CD14-positive monocyte (primary cell): ENCODE data around the gene GNAI1. TPM values are rescaled to one million over a fixed set of nuclear protein-coding genes. Genes with fewer than 3 reads are reported as not detected.

ENCODE experiments used
- DNase-seq, 3 donors: peaks; one replicate each; pipeline ENCODE4 v3.0.0-alpha.2; 2011 to 2022
- H2AFZ ChIP-seq: 2 replicates; pipeline ENCODE4 v1.6.0; 2012; ENCODE audit warnings: mild to moderate bottlenecking, low read depth, low read length, inconsistent platforms; ENCODE audit not compliant: insufficient read depth, poor library complexity, severe bottlenecking
- H3K27ac ChIP-seq, 2 donors: 1 replicate in 1 of 2; 2 replicates in 1 of 2; pipeline ENCODE4 v1.5.1; 2012 to 2013; ENCODE audit warnings: low read length in 2 of 2, control low read depth in 1 of 2, inconsistent platforms in 1 of 2, low read depth in 1 of 2, mild to moderate bottlenecking in 1 of 2
- H3K27me3 ChIP-seq, 2 donors: one replicate each; pipeline versions ENCODE4 v1.6.0 to v1.6.1; 2011 to 2013; ENCODE audit warnings: low read length in 2 of 2; ENCODE audit not compliant: control insufficient read depth in 2 of 2, insufficient read depth in 2 of 2
- H3K36me3 ChIP-seq, 2 donors: replicated peaks in 1 of 2; 1 replicate in 1 of 2; 2 replicates in 1 of 2; pipeline versions ENCODE4 v1.5.1 to v1.6.1; 2012 to 2013; ENCODE audit warnings: low read length in 2 of 2, control low read depth in 1 of 2, inconsistent platforms in 1 of 2, mild to moderate bottlenecking in 1 of 2; ENCODE audit not compliant: insufficient read depth in 2 of 2, control insufficient read depth in 1 of 2
- H3K4me1 ChIP-seq, 2 donors: 1 replicate in 1 of 2; 2 replicates in 1 of 2; pipeline versions ENCODE4 v1.5.1 to v1.6.1; 2012 to 2013; ENCODE audit warnings: low read length in 2 of 2, control low read depth in 1 of 2, inconsistent platforms in 1 of 2, mild to moderate bottlenecking in 1 of 2, moderate library complexity in 1 of 2; ENCODE audit not compliant: insufficient read depth in 2 of 2, control insufficient read depth in 1 of 2
- H3K4me2 ChIP-seq: replicated peaks from 2 replicates; pipeline ENCODE3; 2012; ENCODE audit warnings: low read length, moderate library complexity, mild to moderate bottlenecking; ENCODE audit not compliant: poor library complexity, severe bottlenecking; ENCODE audit errors: extremely low read depth
- H3K4me3 ChIP-seq, 3 experiments: fragments of 200-600 bp in 1 of 3; sonication (generic) in 1 of 3; replicated peaks in 1 of 3; 1 replicate in 2 of 3; 2 replicates in 1 of 3; pipeline ENCODE4 v1.5.1; 2011 to 2013; ENCODE audit warnings: low read length in 3 of 3, mild to moderate bottlenecking in 3 of 3, control low read depth in 2 of 3, low read depth in 2 of 3, inconsistent platforms in 1 of 3, moderate library complexity in 1 of 3
- H3K79me2 ChIP-seq: 2 replicates; pipeline ENCODE4 v1.6.0; 2012; ENCODE audit warnings: mild to moderate bottlenecking, control low read depth, inconsistent platforms, low read length, moderate library complexity; ENCODE audit not compliant: insufficient read depth
- H3K9ac ChIP-seq: 2 replicates; pipeline ENCODE4 v1.6.0; 2017; ENCODE audit warnings: low read length, mild to moderate bottlenecking; ENCODE audit not compliant: insufficient read depth, poor library complexity, severe bottlenecking
- H3K9me3 ChIP-seq, 2 donors: replicated peaks in 1 of 2; 1 replicate in 1 of 2; 2 replicates in 1 of 2; pipeline versions ENCODE4 v1.5.1 to v1.6.1; 2012 to 2013; ENCODE audit warnings: low read length in 2 of 2, control low read depth in 1 of 2; ENCODE audit not compliant: control insufficient read depth in 1 of 2, insufficient read depth in 1 of 2
- H4K20me1 ChIP-seq: 2 replicates; pipeline ENCODE4 v1.6.0; 2012; ENCODE audit warnings: mild to moderate bottlenecking, low read length, control low read depth, moderate library complexity; ENCODE audit not compliant: insufficient read depth
- H3K27ac Mint-ChIP-seq, 7 donors: one replicate each; pipeline ENCODE4 v1.8.0; 2020; ENCODE audit warnings: mild to moderate bottlenecking in 7 of 7, mixed read lengths in 7 of 7, moderate library complexity in 6 of 7, inconsistent platforms in 2 of 7
- H3K27me3 Mint-ChIP-seq, 3 donors: one replicate each; pipeline ENCODE4 v1.8.0; 2021 to 2022; ENCODE audit warnings: low read depth in 3 of 3, mild to moderate bottlenecking in 3 of 3, mixed read lengths in 3 of 3, moderate library complexity in 3 of 3, inconsistent platforms in 1 of 3
- H3K36me3 Mint-ChIP-seq, 2 donors: one replicate each; pipeline ENCODE4 v1.8.0; 2020; ENCODE audit warnings: mixed read lengths in 2 of 2, inconsistent platforms in 1 of 2, mild to moderate bottlenecking in 1 of 2
- H3K4me1 Mint-ChIP-seq: one replicate; pipeline ENCODE4 v1.8.0; 2020; ENCODE audit warnings: mild to moderate bottlenecking, mixed read lengths
- H3K4me3 Mint-ChIP-seq, 2 donors: one replicate each; pipeline ENCODE4 v1.8.0; 2020; ENCODE audit warnings: mild to moderate bottlenecking in 2 of 2, mixed read lengths in 2 of 2, moderate library complexity in 1 of 2
- H3K9me3 Mint-ChIP-seq, 7 donors: one replicate each; pipeline ENCODE4 v1.8.0; 2020 to 2022; ENCODE audit warnings: mixed read lengths in 7 of 7, mild to moderate bottlenecking in 6 of 7, moderate library complexity in 6 of 7, inconsistent platforms in 2 of 7
- CTCF ChIP-seq: fragments of 200-600 bp; IDR thresholded peaks from one replicate; pipeline ENCODE4 v1.8.0; 2022; ENCODE audit warnings: antibody characterized with exemption, mild to moderate bottlenecking
- WGBS: methylation state at CpG from one replicate; pipeline ENCODE4 v1.1.5; 2013; ENCODE audit warnings: missing lambda C conversion rate; ENCODE audit not compliant: insufficient coverage; 5-methylcytosine and 5-hydroxymethylcytosine counted together
- intact Hi-C, 2 donors: fragments of 100-400 bp; cut with micrococcal nuclease; formaldehyde crosslinking; loops; one replicate each; pipeline versions ENCODE4 v1.15.0 to v1.15.1; 2023
- polyA plus RNA-seq, 3 donors: library from polyadenylated mRNA; depleted of rRNA in 1 of 3; unstranded in 2 of 3; stranded (reverse) in 1 of 3; fragments of 300-500 nt in 2 of 3; fragments of >200 nt in 1 of 3; fragmentation: Illumina TruSeq in 2 of 3; gene quantifications; 1 replicate in 2 of 3; 2 replicates in 1 of 3; pipeline ENCODE4 v1.2.3, GENCODE V29; 2012 to 2021

The GNAI1 gene
- polyA plus RNA-seq, 3 donors: 0.72 to 1.0 (median 0.79) TPM

DNA sequence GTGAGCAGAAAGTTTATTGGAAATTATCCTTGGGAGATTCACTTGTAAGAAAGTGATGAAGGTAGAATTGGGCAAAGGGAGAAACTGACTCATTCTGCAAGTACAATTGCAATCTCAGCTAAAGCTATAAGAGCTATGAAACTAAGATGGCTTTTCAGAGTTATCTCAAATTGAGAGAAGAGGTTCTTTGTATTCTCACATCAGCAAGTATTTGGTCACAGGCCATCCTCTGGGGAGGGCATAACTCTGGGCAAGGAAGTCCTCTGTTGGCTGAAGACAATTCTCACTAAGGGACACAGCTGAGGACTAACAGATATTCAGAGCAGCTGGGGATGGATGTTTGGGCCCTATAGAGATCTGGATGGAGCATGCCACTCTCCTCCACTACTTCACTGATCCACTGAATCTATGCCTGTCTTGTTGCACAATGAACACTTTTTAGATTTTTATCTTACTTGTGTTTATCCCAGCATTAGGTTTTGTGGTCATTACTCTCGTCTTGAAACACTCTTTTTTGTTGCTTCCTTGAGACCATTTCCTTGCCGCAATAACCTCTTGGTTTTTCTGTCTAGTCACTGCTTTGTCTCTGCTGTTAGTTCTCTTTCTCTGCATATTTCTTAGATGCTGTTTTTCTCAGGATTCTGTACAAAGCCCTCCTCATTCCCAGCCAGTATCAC is 115.1 kb downstream of the GNAI1 start:
- DNase-seq: no peak
- peaks cover 0 to 2% (median 0%) of the 10 kb centered on the region in 7 donors for H3K9me3 Mint-ChIP-seq
- H4K20me1 ChIP-seq: no peaks in the 10 kb centered on the region
- WGBS: no CpG with 5 or more reads among the region's 2 CpGs
- no peak overlapping the region for H3K27ac ChIP-seq
- no peak overlapping the region for H3K27ac Mint-ChIP-seq
- no peaks in the 10 kb centered on the region for H3K9me3 ChIP-seq
- no peak overlapping the region for H3K9ac ChIP-seq
- H2AFZ ChIP-seq: no peak overlapping the region
- intact Hi-C loops: no loop called here
- TF ChIP-seq CTCF: no peak
- H3K27me3 Mint-ChIP-seq: no peaks in the 10 kb centered on the region
- no peaks in the 10 kb centered on the region for H3K27me3 ChIP-seq
- no peaks in the 10 kb centered on the region for H3K36me3 ChIP-seq
- no peak overlapping the region for H3K4me3 Mint-ChIP-seq
- H3K4me1 ChIP-seq: no peaks in the 10 kb centered on the region
- no peak overlapping the region for H3K4me3 ChIP-seq
- H3K36me3 Mint-ChIP-seq: no peaks in the 10 kb centered on the region
- peaks cover 4% of the 10 kb centered on the region for H3K4me1 Mint-ChIP-seq
- no peak overlapping the region for H3K4me2 ChIP-seq
- no peaks in the 10 kb centered on the region for H3K79me2 ChIP-seq

DNA sequence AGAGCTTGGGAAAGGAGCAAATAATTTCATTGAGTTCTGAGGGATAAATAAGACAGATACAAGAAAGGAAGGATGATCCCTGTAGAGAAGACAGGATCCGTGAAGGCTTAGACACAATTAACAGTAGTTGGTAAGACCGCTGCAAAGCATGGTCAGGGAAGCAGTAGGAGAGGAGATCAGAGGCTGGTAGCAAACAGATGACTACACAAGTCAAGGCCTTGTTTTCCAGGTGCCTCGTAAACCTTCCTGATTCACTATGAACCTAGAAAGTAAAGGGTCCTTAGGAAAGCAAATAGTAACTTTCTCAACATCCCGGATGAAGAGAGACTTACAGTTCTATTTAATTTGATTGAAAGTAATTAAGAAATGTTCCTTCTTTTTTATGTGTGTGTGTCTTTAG is 118.6 kb downstream of the GNAI1 start:
- no peak for DNase-seq
- no peak for TF ChIP-seq CTCF
- intact Hi-C loops: no loop called here
- H3K9me3 Mint-ChIP-seq: peaks cover 0 to 2% (median 0%) of the 10 kb centered on the region in 7 donors
- Histone ChIP-seq H3K4me1 (no peaks in the 10 kb centered on the region), H4K20me1 (no peaks in the 10 kb centered on the region), H3K36me3 (no peaks in the 10 kb centered on the region), H3K9ac (no peak overlapping the region), H3K27ac (no peak overlapping the region), H3K27me3 (no peaks in the 10 kb centered on the region), H3K79me2 (no peaks in the 10 kb centered on the region), H2AFZ (no peak overlapping the region), H3K9me3 (no peaks in the 10 kb centered on the region), H3K4me3 (no peak overlapping the region), H3K4me2 (no peak overlapping the region)
- H3K4me1 Mint-ChIP-seq: peaks cover 4% of the 10 kb centered on the region
- WGBS: 95% methylated on average over 2 of the region's 4 CpGs
- no peaks in the 10 kb centered on the region for H3K27me3 Mint-ChIP-seq
- H3K27ac Mint-ChIP-seq: no peak overlapping the region
- no peak overlapping the region for H3K4me3 Mint-ChIP-seq
- H3K36me3 Mint-ChIP-seq: no peaks in the 10 kb centered on the region
